ENCODE measurements around the gene HCRT. TPM values are rescaled to one million over a fixed set of nuclear protein-coding genes. Genes with fewer than 3 reads are reported as not detected.
"Not testable (repeated sequence)": the region's sequence is repeated elsewhere in the genome, so short reads cannot be mapped to it uniquely, and the experiment has no call there.

The HCRT gene
- total RNA-seq, 8 experiments from 2014 or later: not detected

- WGBS, 10 experiments: 6 to 74% (median 30%) methylated on average over 1 to 5 of the region's 7 CpGs; no CpG with 5 or more reads in 3 of the 10 experiments
- Histone ChIP-seq H3K4me3 (no peak overlapping the region), H3K27ac (peak overlapping the region; percentile 36 to 38), H3K4me1 (replicated peaks in 1 of 2) (peaks cover 17 to 19% of the 10 kb centered on the region in 2 donors)
- ATAC-seq (replicated peaks in 6 of 8): peak in 6 of 8 experiments; percentile 68 to 88 (median 86)
- in situ Hi-C loops (cut with MboI; ENCODE audit: low pct_unique_long_range_greater_than_20kb in 2 of 9, low sequenced_read_pairs in 9 of 9, unreplicated experiment in 9 of 9): no loop called here
These were observed 42.8 kb downstream of the HCRT start for GRCh38 chr17:42142371-42142896.

DNA sequence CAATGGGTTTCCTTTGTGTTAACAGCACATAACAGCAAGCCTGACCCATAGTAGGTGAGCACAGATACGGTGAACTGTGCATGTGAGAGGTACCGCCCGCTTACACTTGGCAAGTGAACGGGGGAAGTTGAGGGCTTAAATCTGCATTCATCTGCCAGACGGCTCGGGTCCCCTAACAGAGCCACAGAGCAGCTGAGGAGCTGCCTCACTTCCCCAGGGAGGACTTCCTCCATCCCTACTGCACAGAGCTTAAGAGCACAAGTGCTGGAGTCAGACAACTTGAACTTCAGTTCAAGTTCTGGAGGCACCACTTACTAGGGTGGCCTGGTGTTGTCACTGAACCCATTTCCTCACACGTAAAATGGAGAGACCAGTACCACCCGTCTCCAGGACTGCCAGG, 43.9 kb downstream of the HCRT start:
- in situ Hi-C loops (cut with MboI; ENCODE audit: low pct_unique_long_range_greater_than_20kb in 2 of 9, low sequenced_read_pairs in 9 of 9, unreplicated experiment in 9 of 9): no loop called here
- no peak overlapping the region for H3K4me3 ChIP-seq
- ATAC-seq (replicated peaks in 6 of 8): no peak
- H3K27ac ChIP-seq: no peak overlapping the region
- peaks cover 17 to 19% of the 10 kb centered on the region in 2 donors for H3K4me1 ChIP-seq (replicated peaks in 1 of 2)
- WGBS, 10 experiments: 40 to 94% (median 80%) methylated on average over 1 to 6 of the region's 8 CpGs; no CpG with 5 or more reads in 5 of the 10 experiments

DNA sequence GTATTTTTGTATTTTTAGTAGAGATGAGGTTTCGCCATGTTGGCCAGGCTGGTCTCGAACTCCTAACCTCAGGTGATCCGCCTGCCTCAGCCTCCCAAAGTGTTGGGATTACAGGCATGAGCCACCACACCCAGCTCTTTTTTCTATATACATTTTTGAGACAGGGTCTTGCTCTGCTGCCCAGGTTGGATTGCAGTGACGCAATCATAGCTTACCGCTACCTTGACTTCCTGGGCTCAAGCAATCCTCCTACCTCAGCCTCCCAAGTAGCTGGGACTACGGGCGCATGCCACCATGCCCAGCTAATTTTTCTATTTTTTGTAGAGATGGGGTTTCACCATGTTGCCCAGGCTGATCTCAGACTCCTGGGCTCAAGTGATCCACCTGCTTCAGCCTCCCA, 44.6 kb downstream of the HCRT start:
- H3K27ac ChIP-seq; in situ Hi-C loops (cut with MboI; ENCODE audit: low pct_unique_long_range_greater_than_20kb in 2 of 9, low sequenced_read_pairs in 9 of 9, unreplicated experiment in 9 of 9); ATAC-seq (replicated peaks in 6 of 8); H3K4me3 ChIP-seq: not testable (repeated sequence)
- 80 to 100% (median 90%) methylated on average over 1 to 7 of the region's 7 CpGs; no CpG with 5 or more reads in 5 of the 10 experiments for WGBS, 10 experiments
- peaks cover 17 to 19% of the 10 kb centered on the region in 2 donors for H3K4me1 ChIP-seq (replicated peaks in 1 of 2)

- in situ Hi-C loops (cut with MboI; ENCODE audit: low pct_unique_long_range_greater_than_20kb in 2 of 9, low sequenced_read_pairs in 9 of 9, unreplicated experiment in 9 of 9): no loop called here
- WGBS, 10 experiments: 40 to 100% (median 74%) methylated on average over 1 to 4 of the region's 7 CpGs; no CpG with 5 or more reads in 4 of the 10 experiments
- peak in 1 of 8 experiments; percentile 5 for ATAC-seq (replicated peaks in 6 of 8)
- H3K4me3 ChIP-seq: no peak overlapping the region
- no peak overlapping the region for H3K27ac ChIP-seq
- H3K4me1 ChIP-seq (replicated peaks in 1 of 2): peaks cover 17 to 19% of the 10 kb centered on the region in 2 donors
These were observed 46.3 kb downstream of the HCRT start for GRCh38 chr17:42138749-42139492.

- 50 to 100% (median 89%) methylated on average over 1 to 3 of the region's 3 CpGs; no CpG with 5 or more reads in 3 of the 10 experiments for WGBS, 10 experiments
These were observed 48.6 kb downstream of the HCRT start for GRCh38 chr17:42136654-42137051.

GRCh38 chr17:42135664-42136653, 49.3 kb downstream of the HCRT start:
- H3K4me3 ChIP-seq: no peak overlapping the region

More at GRCh38 chr17:42136654-42137051, 48.6 kb downstream of the HCRT start:
- ATAC-seq (replicated peaks in 6 of 8): no peak
- peaks cover under 1 to 7% of the 10 kb centered on the region in 2 donors for H3K4me1 ChIP-seq (replicated peaks in 1 of 2)
- H3K4me3 ChIP-seq: no peak overlapping the region
- no peak overlapping the region for H3K27ac ChIP-seq
- in situ Hi-C loops (cut with MboI; ENCODE audit: low pct_unique_long_range_greater_than_20kb in 2 of 9, low sequenced_read_pairs in 9 of 9, unreplicated experiment in 9 of 9): no loop called here

GRCh38 chr17:42135151-42135550, 50.1 kb downstream of the HCRT start:
- H3K27ac ChIP-seq: no peak overlapping the region
- 89 to 100% (median 100%) methylated on average over 2 to 5 of the region's 6 CpGs; no CpG with 5 or more reads in 2 of the 10 experiments for WGBS, 10 experiments
- in situ Hi-C loops (cut with MboI; ENCODE audit: low pct_unique_long_range_greater_than_20kb in 2 of 9, low sequenced_read_pairs in 9 of 9, unreplicated experiment in 9 of 9): no loop called here
- H3K4me1 ChIP-seq (replicated peaks in 1 of 2): peaks cover 0 to 3% of the 10 kb centered on the region in 2 donors
- ATAC-seq (replicated peaks in 6 of 8): no peak
- H3K4me3 ChIP-seq: no peak overlapping the region

More at GRCh38 chr17:42135664-42136653, 49.3 kb downstream of the HCRT start:
- 56 to 94% (median 83%) methylated on average over 1 to 12 of the region's 15 CpGs; no CpG with 5 or more reads in 1 of the 10 experiments for WGBS, 10 experiments
- no peak for ATAC-seq (replicated peaks in 6 of 8)
- Histone ChIP-seq H3K4me1 (replicated peaks in 1 of 2) (peaks cover 0 to 3% of the 10 kb centered on the region in 2 donors), H3K27ac (no peak overlapping the region)
- in situ Hi-C loops (cut with MboI; ENCODE audit: low pct_unique_long_range_greater_than_20kb in 2 of 9, low sequenced_read_pairs in 9 of 9, unreplicated experiment in 9 of 9): no loop called here

Other genes starting within 250 kb of the HCRT start
- 10 to 100 TPM; 20.5 to 99.0 (median 51.0) TPM for gene CNP, start 218.7 kb downstream of the HCRT start, total RNA-seq
- gene DNAJC7, start 168.0 kb downstream of the HCRT start, total RNA-seq: 100 to 1,000 TPM in 4 of 8 experiments, 10 to 100 TPM in 4; 56.4 to 143 (median 93.6) TPM
- 10 to 100 TPM; 32.3 to 65.8 (median 51.8) TPM for gene NKIRAS2, start 165.4 kb downstream of the HCRT start, total RNA-seq
- 1 to 10 TPM in 5 of 8 experiments, under 1 TPM in 3; 0.25 to 2.9 (median 2.1) TPM for gene C17orf113, start 134.9 kb downstream of the HCRT start, total RNA-seq
- gene ZNF385C, start 87.0 kb downstream of the HCRT start, total RNA-seq: 1 to 10 TPM in 5 of 8 experiments, under 1 TPM in 3; 0.51 to 4.2 (median 1.9) TPM
- 10 to 100 TPM in 1 of 8 experiments, 1 to 10 TPM in 4, under 1 TPM in 3; 0.33 to 29.3 (median 3.3) TPM for gene DHX58, start 72.7 kb downstream of the HCRT start, total RNA-seq
- gene KAT2A, start 64.1 kb downstream of the HCRT start, total RNA-seq: 10 to 100 TPM in 7 of 8 experiments, 1 to 10 TPM in 1; 9.1 to 48.3 (median 19.2) TPM
- under 1 TPM; 0.18 to 1.00 (median 0.51) TPM for gene HSPB9, start 62.6 kb downstream of the HCRT start, total RNA-seq
- 100 to 1,000 TPM in 3 of 8 experiments, 10 to 100 TPM in 5; 52.6 to 135 (median 92.6) TPM for gene RAB5C, start 30.5 kb downstream of the HCRT start, total RNA-seq
- gene KCNH4, start 4.3 kb downstream of the HCRT start, total RNA-seq: under 1 TPM; 0.13 to 0.33 (median 0.20) TPM
- 10 to 100 TPM in 5 of 8 experiments, 1 to 10 TPM in 3; 7.0 to 27.3 (median 11.0) TPM for gene GHDC, start 9.0 kb upstream of the HCRT start, total RNA-seq
- gene STAT5B, start 90.9 kb upstream of the HCRT start, total RNA-seq: 10 to 100 TPM; 21.6 to 27.7 (median 23.5) TPM
- 10 to 100 TPM in 1 of 8 experiments, 1 to 10 TPM in 6, under 1 TPM in 1; 0.93 to 12.0 (median 3.0) TPM for gene STAT5A, start 103.0 kb upstream of the HCRT start, total RNA-seq
- gene STAT3, start 203.0 kb upstream of the HCRT start, total RNA-seq: 100 to 1,000 TPM in 4 of 8 experiments, 10 to 100 TPM in 4; 31.4 to 386 (median 106) TPM
- gene CAVIN1, start 237.8 kb upstream of the HCRT start, total RNA-seq: 10 to 100 TPM in 4 of 8 experiments, under 1 TPM in 4; 0.05 to 74.8 (median 12.8) TPM